H1 (cell line): ENCODE data around the gene ANKEF1.

Source experiments
- CEBPB ChIP-seq: IDR thresholded peaks from 2 replicates; pipeline ENCODE4 v1.6.1; 2012; ENCODE audit warnings: low read depth, low read length
- CHD2 ChIP-seq: IDR thresholded peaks from 2 replicates; pipeline ENCODE4 v1.6.1; 2012; ENCODE audit warnings: low read length, improper control_type of control experiment
- EP300 ChIP-seq, 2 experiments: IDR thresholded peaks; 1 replicate in 1 of 2; 2 replicates in 1 of 2; pipeline ENCODE4 v1.6.1; 2011 to 2012; ENCODE audit warnings: low read depth in 2 of 2, low read length in 2 of 2, mild to moderate bottlenecking in 2 of 2, borderline replicate concordance in 1 of 2, inconsistent platforms in 1 of 2, moderate library complexity in 1 of 2
- EZH2 ChIP-seq: fragments of 200-600 bp; sonication (generic); IDR thresholded peaks from 2 replicates; pipeline ENCODE4 v1.7.1; 2012; ENCODE audit warnings: low read depth, mild to moderate bottlenecking, moderate library complexity, low read length, inconsistent platforms; ENCODE audit not compliant: severe bottlenecking
- HDAC2 ChIP-seq, 2 experiments: fragments of 300-600 bp in 1 of 2; sonication (generic) in 1 of 2; IDR thresholded peaks; 2 replicates each; pipeline ENCODE4 v1.6.1; 2011 to 2012; ENCODE audit warnings: low read depth in 2 of 2, low read length in 2 of 2, mild to moderate bottlenecking in 2 of 2, moderate library complexity in 2 of 2, borderline replicate concordance in 1 of 2, inconsistent platforms in 1 of 2
- JUND ChIP-seq: IDR thresholded peaks from 2 replicates; pipeline ENCODE4 v1.6.1; 2011; ENCODE audit warnings: mild to moderate bottlenecking, improper control_type of control experiment, low read length
- KDM1A ChIP-seq: fragments of 200-600, 300-600 bp; sonication (generic); IDR thresholded peaks from 2 replicates; pipeline ENCODE4 v1.7.1; 2016; ENCODE audit warnings: mild to moderate bottlenecking, low read length, borderline replicate concordance
- POLR2A ChIP-seq, 2 experiments: IDR thresholded peaks; 1 replicate in 1 of 2; 2 replicates in 1 of 2; pipeline ENCODE4 v1.6.1; 2011; ENCODE audit warnings: low read depth in 2 of 2, low read length in 2 of 2, mild to moderate bottlenecking in 2 of 2; ENCODE audit errors: control extremely low read depth in 1 of 2
- POLR2AphosphoS5 ChIP-seq: IDR thresholded peaks from 2 replicates; pipeline ENCODE4 v1.6.1; 2011; ENCODE audit warnings: low read depth, low read length
- RAD21 ChIP-seq, 2 experiments: IDR thresholded peaks in 1 of 2; conservative IDR thresholded peaks in 1 of 2; 2 replicates each; pipeline ENCODE4 v1.6.1; 2011; ENCODE audit warnings: low read depth in 2 of 2, low read length in 2 of 2, improper control_type of control experiment in 1 of 2, inconsistent platforms in 1 of 2, mild to moderate bottlenecking in 1 of 2, moderate library complexity in 1 of 2
- TAF7 ChIP-seq: optimal IDR thresholded peaks from 2 replicates; pipeline ENCODE3; 2011; ENCODE audit warnings: low read depth, mild to moderate bottlenecking, inconsistent platforms, low read length, moderate library complexity, borderline replicate concordance
- YY1 ChIP-seq: IDR thresholded peaks from 2 replicates; pipeline ENCODE4 v1.6.1; 2011; ENCODE audit warnings: low read depth, mild to moderate bottlenecking, low read length
- ZNF274 ChIP-seq: IDR thresholded peaks from 2 replicates; pipeline ENCODE4 v1.7.0; 2012; ENCODE audit warnings: low read length, borderline replicate concordance; ENCODE audit errors: extremely low read depth
- TF ChIP-seq, protein P1 (sequence below), 3 experiments: IDR thresholded peaks; 1 replicate in 2 of 3; 2 replicates in 1 of 3; pipeline versions ENCODE4 v1.5.1 to v1.6.1; 2011; ENCODE audit warnings: low read length in 3 of 3, mild to moderate bottlenecking in 3 of 3, inconsistent platforms in 2 of 3, low read depth in 1 of 3, moderate library complexity in 1 of 3; ENCODE audit not compliant: insufficient read depth in 1 of 3; ENCODE audit errors: control extremely low read depth in 1 of 3

DNA sequence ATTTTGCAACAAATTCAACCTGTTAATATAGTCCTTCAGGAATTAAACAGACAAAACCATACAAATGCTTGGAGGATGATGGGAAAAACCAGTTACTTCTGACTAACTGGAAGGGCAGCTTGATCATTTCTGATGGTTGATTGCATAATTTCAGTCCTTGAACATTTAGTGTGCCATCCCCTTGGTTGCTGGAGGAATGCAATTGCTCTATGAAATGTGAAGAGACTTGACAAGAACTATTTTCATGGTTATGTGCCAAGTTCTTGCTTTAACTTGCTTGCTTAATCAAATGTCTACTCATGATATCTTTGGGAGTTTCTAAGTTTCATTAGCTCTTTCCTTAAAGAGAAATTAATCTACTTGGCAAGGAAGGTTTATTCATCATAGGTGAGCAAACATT lies 45.2 kb downstream of the ANKEF1 start:
- TF ChIP-seq YY1 (no peak), JUND (no peak), POLR2A (IDR thresholded peaks at IDR 0.05; ENCODE audit: control extremely low read depth in 1 of 2, low read depth in 2 of 2, low read length in 2 of 2) (no peak), RAD21 (IDR thresholded peaks at IDR 0.05 in 1 of 2, conservative IDR thresholded peaks at IDR 0.05 in 1 of 2; ENCODE audit: low read depth in 2 of 2, low read length in 2 of 2) (no peak), KDM1A (no peak), TAF7 (no peak), POLR2AphosphoS5 (no peak), HDAC2 (IDR thresholded peaks at IDR 0.05; ENCODE audit: borderline replicate concordance in 1 of 2, low read depth in 2 of 2, low read length in 2 of 2) (no peak), CEBPB (no peak), EP300 (IDR thresholded peaks at IDR 0.05; ENCODE audit: borderline replicate concordance in 1 of 2, low read depth in 2 of 2, low read length in 2 of 2) (no peak), EZH2 (no peak), ZNF274 (no peak), CHD2 (no peak)
- TF ChIP-seq, protein P1, sequence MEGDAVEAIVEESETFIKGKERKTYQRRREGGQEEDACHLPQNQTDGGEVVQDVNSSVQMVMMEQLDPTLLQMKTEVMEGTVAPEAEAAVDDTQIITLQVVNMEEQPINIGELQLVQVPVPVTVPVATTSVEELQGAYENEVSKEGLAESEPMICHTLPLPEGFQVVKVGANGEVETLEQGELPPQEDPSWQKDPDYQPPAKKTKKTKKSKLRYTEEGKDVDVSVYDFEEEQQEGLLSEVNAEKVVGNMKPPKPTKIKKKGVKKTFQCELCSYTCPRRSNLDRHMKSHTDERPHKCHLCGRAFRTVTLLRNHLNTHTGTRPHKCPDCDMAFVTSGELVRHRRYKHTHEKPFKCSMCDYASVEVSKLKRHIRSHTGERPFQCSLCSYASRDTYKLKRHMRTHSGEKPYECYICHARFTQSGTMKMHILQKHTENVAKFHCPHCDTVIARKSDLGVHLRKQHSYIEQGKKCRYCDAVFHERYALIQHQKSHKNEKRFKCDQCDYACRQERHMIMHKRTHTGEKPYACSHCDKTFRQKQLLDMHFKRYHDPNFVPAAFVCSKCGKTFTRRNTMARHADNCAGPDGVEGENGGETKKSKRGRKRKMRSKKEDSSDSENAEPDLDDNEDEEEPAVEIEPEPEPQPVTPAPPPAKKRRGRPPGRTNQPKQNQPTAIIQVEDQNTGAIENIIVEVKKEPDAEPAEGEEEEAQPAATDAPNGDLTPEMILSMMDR (IDR thresholded peaks at IDR 0.05; ENCODE audit: control extremely low read depth in 1 of 3, insufficient read depth in 1 of 3, low read depth in 1 of 3, low read length in 3 of 3): no peak
